ENCODE results near the gene CCL20.
A peak's percentile ranks its signal among the peaks of the same experiment; 100 is the strongest.
"Not testable (repeated sequence)": the region's sequence is repeated elsewhere in the genome, so short reads cannot be mapped to it uniquely, and the experiment has no call there.

Gene CCL20

GRCh38 chr2:227813562-227814353 is at the start of gene CCL20:
Gene CCL20 (plus strand): TSS chr2:227813842. CDS start chr2:227813912, 70 bp downstream.
- DNase-seq = no peak

GRCh38 chr2:227765788-227766372 is 47.8 kb upstream of the CCL20 start:
- no peak for DNase-seq

- DNase-seq = peak; percentile 52
Observed at GRCh38 chr2:227766373-227766883, 47.2 kb upstream of the CCL20 start.

GRCh38 chr2:227767830-227768229 is 45.8 kb upstream of the CCL20 start:
- DNase-seq = no peak

GRCh38 chr2:227772197-227772661 is 41.4 kb upstream of the CCL20 start:
- peak; percentile 21 for DNase-seq

GRCh38 chr2:227772932-227773331 is 40.7 kb upstream of the CCL20 start:
- no peak for DNase-seq

GRCh38 chr2:227774011-227774624 is 39.5 kb upstream of the CCL20 start:
- no peak for DNase-seq

GRCh38 chr2:227774895-227775842 is 38.5 kb upstream of the CCL20 start:
- no peak for DNase-seq

GRCh38 chr2:227780981-227781615 is 32.5 kb upstream of the CCL20 start:
- no peak for DNase-seq

GRCh38 chr2:227781841-227782240 is 31.8 kb upstream of the CCL20 start:
- no peak for DNase-seq

GRCh38 chr2:227782804-227783203 is 30.8 kb upstream of the CCL20 start:
- no peak for DNase-seq

GRCh38 chr2:227783404-227784138 is 30.1 kb upstream of the CCL20 start:
- no peak for DNase-seq

GRCh38 chr2:227785293-227785692 is 28.3 kb upstream of the CCL20 start:
- DNase-seq = peak; percentile 5

GRCh38 chr2:227788561-227789018 is 25.1 kb upstream of the CCL20 start:
- DNase-seq = no peak

- DNase-seq = no peak
Observed at GRCh38 chr2:227789803-227790202, 23.8 kb upstream of the CCL20 start.

GRCh38 chr2:227793148-227793712 is 20.4 kb upstream of the CCL20 start:
- no peak for DNase-seq

GRCh38 chr2:227796045-227796711 is 17.5 kb upstream of the CCL20 start:
- no peak for DNase-seq

- not testable (repeated sequence) for DNase-seq
Observed at GRCh38 chr2:227796768-227797167, 16.9 kb upstream of the CCL20 start.

GRCh38 chr2:227799202-227799601 is 14.4 kb upstream of the CCL20 start:
- DNase-seq = no peak

- no peak for DNase-seq
Observed at GRCh38 chr2:227802882-227803281, 10.8 kb upstream of the CCL20 start.
